Osteoblast (primary cell): Measurements from ENCODE around the gene DDI2. TPM values are rescaled to one million over a fixed set of nuclear protein-coding genes. Genes with fewer than 3 reads are reported as not detected.

Source experiments
- DNase-seq: peaks from one replicate; pipeline ENCODE4 v3.0.0; 2011; ENCODE audit warnings: low spot score, mixed read lengths; ENCODE audit not compliant: insufficient read length; ENCODE audit errors: missing footprints
- H2AFZ ChIP-seq: 2 replicates; pipeline ENCODE4 v1.6.0; 2011; ENCODE audit warnings: mild to moderate bottlenecking, low read length
- H3K27ac ChIP-seq: 2 replicates; pipeline ENCODE4 v1.5.1; 2011; ENCODE audit warnings: mild to moderate bottlenecking, low read depth, low read length, moderate library complexity
- H3K27me3 ChIP-seq: 2 replicates; pipeline ENCODE4 v1.6.0; 2012; ENCODE audit warnings: mild to moderate bottlenecking, control low read depth, inconsistent platforms, low read length, moderate library complexity; ENCODE audit not compliant: insufficient read depth
- H3K36me3 ChIP-seq: 2 replicates; pipeline ENCODE4 v1.5.1; 2011; ENCODE audit warnings: mild to moderate bottlenecking, low read length, control low read depth, moderate library complexity; ENCODE audit not compliant: insufficient read depth
- H3K4me1 ChIP-seq: 2 replicates; pipeline ENCODE4 v1.5.1; 2011; ENCODE audit warnings: mild to moderate bottlenecking, low read length, control low read depth, moderate library complexity; ENCODE audit not compliant: insufficient read depth
- H3K4me2 ChIP-seq: 2 replicates; pipeline ENCODE4 v1.6.0; 2011; ENCODE audit warnings: mild to moderate bottlenecking, low read length; ENCODE audit not compliant: insufficient read depth
- H3K4me3 ChIP-seq: fragments of 200-600 bp; sonication (generic); 3 replicates; pipeline ENCODE4 v1.5.1; 2012; ENCODE audit warnings: mild to moderate bottlenecking, low read length, inconsistent platforms; ENCODE audit not compliant: insufficient read depth
- H3K79me2 ChIP-seq: 2 replicates; pipeline ENCODE4 v1.6.0; 2012; ENCODE audit warnings: mild to moderate bottlenecking, low read length, control low read depth, inconsistent platforms; ENCODE audit not compliant: insufficient read depth
- H3K9me3 ChIP-seq: 2 replicates; pipeline ENCODE4 v1.5.1; 2011; ENCODE audit warnings: low read depth, low read length, control low read depth
- H4K20me1 ChIP-seq: 2 replicates; pipeline ENCODE4 v1.6.0; 2012; ENCODE audit warnings: mild to moderate bottlenecking, low read length, control low read depth; ENCODE audit not compliant: insufficient read depth
- total RNA-seq: library from RNA; depleted of rRNA; stranded (reverse); fragments of >200 nt; gene quantifications from 2 replicates; pipeline ENCODE4 v1.2.3, GENCODE V29; 2012
- TF ChIP-seq, protein P1 (sequence below): IDR thresholded peaks from 2 replicates; pipeline ENCODE4 v1.5.1; 2011; ENCODE audit warnings: mild to moderate bottlenecking, low read depth, low read length, moderate library complexity; ENCODE audit errors: extremely low read depth

The DDI2 gene
- total RNA-seq, 1 donor: 29.3 TPM

DNA sequence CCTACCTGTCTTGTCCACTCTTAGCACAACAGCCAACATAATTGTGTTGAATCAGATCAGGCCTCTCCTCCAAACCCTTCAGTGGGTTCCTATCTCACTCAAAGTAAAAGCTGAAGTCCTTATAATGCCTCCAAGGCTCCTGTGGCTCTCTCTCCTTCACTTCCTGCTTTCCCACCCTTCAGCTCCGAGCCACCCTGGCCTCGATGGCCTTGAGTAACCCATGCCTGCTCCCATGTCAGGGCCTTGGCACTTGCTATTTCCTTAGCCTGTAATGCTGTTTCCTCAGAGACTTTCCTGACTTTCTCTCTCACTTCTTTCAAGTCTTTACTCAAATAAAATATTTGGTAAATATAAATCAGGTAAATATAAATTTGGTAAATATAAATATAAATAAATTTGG lies 58.8 kb downstream of the DDI2 start:
- no peak overlapping the region for H3K4me3 ChIP-seq
- H3K9me3 ChIP-seq: no peaks in the 10 kb centered on the region
- H3K27ac ChIP-seq: no peak overlapping the region
- H3K4me2 ChIP-seq: no peak overlapping the region
- H3K4me1 ChIP-seq: peaks cover 16% of the 10 kb centered on the region
- H4K20me1 ChIP-seq: no peaks in the 10 kb centered on the region
- H2AFZ ChIP-seq: no peak overlapping the region
- TF ChIP-seq, protein P1, sequence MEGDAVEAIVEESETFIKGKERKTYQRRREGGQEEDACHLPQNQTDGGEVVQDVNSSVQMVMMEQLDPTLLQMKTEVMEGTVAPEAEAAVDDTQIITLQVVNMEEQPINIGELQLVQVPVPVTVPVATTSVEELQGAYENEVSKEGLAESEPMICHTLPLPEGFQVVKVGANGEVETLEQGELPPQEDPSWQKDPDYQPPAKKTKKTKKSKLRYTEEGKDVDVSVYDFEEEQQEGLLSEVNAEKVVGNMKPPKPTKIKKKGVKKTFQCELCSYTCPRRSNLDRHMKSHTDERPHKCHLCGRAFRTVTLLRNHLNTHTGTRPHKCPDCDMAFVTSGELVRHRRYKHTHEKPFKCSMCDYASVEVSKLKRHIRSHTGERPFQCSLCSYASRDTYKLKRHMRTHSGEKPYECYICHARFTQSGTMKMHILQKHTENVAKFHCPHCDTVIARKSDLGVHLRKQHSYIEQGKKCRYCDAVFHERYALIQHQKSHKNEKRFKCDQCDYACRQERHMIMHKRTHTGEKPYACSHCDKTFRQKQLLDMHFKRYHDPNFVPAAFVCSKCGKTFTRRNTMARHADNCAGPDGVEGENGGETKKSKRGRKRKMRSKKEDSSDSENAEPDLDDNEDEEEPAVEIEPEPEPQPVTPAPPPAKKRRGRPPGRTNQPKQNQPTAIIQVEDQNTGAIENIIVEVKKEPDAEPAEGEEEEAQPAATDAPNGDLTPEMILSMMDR: no peak
- peak; percentile 29 for DNase-seq
- no peaks in the 10 kb centered on the region for H3K27me3 ChIP-seq
- no peaks in the 10 kb centered on the region for H3K36me3 ChIP-seq
- H3K79me2 ChIP-seq: no peaks in the 10 kb centered on the region

DNA sequence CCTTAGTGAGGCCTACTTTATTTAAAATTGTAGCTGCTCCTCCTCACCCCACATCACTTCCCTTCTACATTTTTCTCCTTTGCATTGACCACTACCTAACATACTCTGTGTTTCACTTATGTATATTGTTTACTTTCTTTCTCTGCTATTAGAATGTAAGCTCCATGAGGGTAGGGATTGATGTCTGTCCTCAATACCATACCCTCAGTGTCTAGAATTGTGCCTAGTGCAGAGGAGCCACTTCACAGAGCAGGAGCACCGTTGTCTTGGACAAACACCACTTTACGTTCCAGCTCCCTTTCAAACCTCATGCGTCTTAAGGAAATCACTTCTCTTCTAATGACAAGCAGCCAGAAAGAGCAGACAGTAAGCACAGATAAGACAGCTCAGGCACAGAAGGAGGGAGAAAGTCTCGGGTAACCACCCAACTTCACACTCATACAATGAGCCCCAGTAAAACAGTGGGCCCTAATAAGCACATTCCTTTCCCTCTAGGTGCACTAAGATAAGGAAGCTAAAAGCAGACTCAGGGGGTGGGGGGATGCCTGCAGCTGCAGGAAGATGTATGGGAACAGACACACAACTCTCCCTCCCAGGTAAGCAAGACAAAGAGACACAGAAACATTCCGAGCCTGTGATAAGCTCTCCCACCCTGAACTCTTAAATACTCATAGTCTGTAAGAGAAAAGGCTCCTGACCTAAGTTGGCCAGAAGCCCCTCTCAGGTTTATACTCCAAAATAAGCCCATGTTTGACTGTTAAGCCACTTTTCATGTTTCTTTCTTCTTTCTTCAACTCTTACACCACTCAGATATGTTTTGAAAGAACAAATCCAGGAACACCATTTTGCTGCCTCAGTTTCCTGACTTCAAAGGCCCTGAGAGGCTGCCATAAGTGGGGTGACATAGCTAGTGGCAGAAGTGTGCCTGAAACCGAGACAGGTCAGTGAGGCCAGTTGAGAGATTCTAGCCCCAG lies 59.7 kb downstream of the DDI2 start:
- Histone ChIP-seq H3K9me3 (no peaks in the 10 kb centered on the region), H3K27ac (no peak overlapping the region), H3K27me3 (no peaks in the 10 kb centered on the region), H3K4me3 (no peak overlapping the region), H3K4me2 (no peak overlapping the region), H3K79me2 (no peaks in the 10 kb centered on the region), H2AFZ (no peak overlapping the region), H3K36me3 (no peaks in the 10 kb centered on the region), H4K20me1 (no peaks in the 10 kb centered on the region), H3K4me1 (peaks cover 23% of the 10 kb centered on the region)
- DNase-seq: no peak
- TF ChIP-seq, protein P1: no peak

DNA sequence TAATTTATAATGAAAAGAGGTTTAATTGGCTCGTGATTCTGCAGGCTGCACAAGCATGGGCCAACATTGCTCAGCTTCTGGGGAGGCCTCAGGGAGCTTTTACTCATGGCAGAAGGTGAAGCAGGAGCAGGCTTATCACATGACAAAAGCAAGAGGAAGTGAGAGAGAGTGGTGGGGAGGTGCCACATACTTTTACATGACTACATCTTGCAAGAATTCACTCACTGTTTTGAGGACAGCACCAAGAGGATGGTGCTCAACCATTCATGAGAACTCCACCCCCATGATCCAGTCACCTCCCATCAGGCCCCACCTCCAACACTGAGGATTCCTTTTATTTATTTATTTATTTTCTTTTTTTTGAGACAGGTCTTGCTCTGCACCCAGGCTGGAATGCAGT lies 61.3 kb downstream of the DDI2 start:
- no peak overlapping the region for H2AFZ ChIP-seq
- H3K9me3 ChIP-seq: no peaks in the 10 kb centered on the region
- DNase-seq: no peak
- TF ChIP-seq, protein P1: no peak
- H3K79me2 ChIP-seq: peaks cover under 1% of the 10 kb centered on the region
- peaks cover 24% of the 10 kb centered on the region for H3K4me1 ChIP-seq
- H3K4me2 ChIP-seq: no peak overlapping the region
- no peak overlapping the region for H3K4me3 ChIP-seq
- no peaks in the 10 kb centered on the region for H3K27me3 ChIP-seq
- H4K20me1 ChIP-seq: no peaks in the 10 kb centered on the region
- H3K36me3 ChIP-seq: no peaks in the 10 kb centered on the region
- H3K27ac ChIP-seq: peak overlapping the region; percentile 3

DNA sequence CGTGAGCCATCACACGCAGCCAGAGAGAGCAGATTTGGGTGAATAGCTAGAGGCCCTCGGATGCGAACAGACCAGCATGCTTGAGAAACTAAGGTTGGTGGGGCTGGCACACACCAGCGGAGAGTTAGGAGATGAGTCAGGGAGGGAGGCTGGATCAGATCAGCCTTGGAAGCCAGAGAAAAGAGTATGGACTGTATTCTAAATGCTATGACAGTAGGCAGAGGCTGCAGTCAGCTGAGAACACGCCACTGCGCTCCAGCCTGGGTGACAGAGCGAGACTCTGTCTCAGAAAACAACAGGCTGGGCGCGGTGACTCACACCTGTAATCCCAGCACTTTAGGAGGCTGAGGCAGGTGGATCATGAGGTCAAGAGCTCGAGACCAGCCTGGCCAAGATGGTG lies 62.9 kb downstream of the DDI2 start:
- H3K4me3 ChIP-seq: peak overlapping the region; percentile 20

More for the DNA sequence above, 62.9 kb downstream of the DDI2 start:
- peak overlapping the region; percentile 38 for H2AFZ ChIP-seq
- H3K27ac ChIP-seq: peak overlapping the region; percentile 90
- H3K9me3 ChIP-seq: no peaks in the 10 kb centered on the region
- TF ChIP-seq, protein P1: no peak
- peaks cover 14% of the 10 kb centered on the region for H3K79me2 ChIP-seq
- DNase-seq: peak; percentile 96
- no peaks in the 10 kb centered on the region for H3K27me3 ChIP-seq
- no peaks in the 10 kb centered on the region for H3K36me3 ChIP-seq
- peaks cover 29% of the 10 kb centered on the region for H3K4me1 ChIP-seq
- H3K4me2 ChIP-seq: peak overlapping the region; percentile 69
- H4K20me1 ChIP-seq: peaks cover 3% of the 10 kb centered on the region
